RWPE2 (cell line): Measurements from ENCODE around the gene MAPK14.

ENCODE experiments used
- ATAC-seq: fragments of 200-7000 bp; cut with Tn5 transposase; 3 replicates; pipeline ENCODE4 v1.9.1; 2021; ENCODE audit warnings: low read depth
- DNase-seq: peaks from one replicate; pipeline ENCODE4 v3.0.0-alpha.2; 2020; ENCODE audit warnings: low spot score
- H3K27ac ChIP-seq: fragments of 450-650 bp; 2 replicates; pipeline ENCODE4 v1.5.1; 2017; ENCODE audit warnings: mild to moderate bottlenecking; ENCODE audit not compliant: poor library complexity, severe bottlenecking
- H3K27me3 ChIP-seq: fragments of 250-450 bp; sonication (Bioruptor Pico); 2 replicates; pipeline ENCODE4 v1.5.1; 2021; ENCODE audit warnings: mild to moderate bottlenecking, moderate library complexity; ENCODE audit not compliant: insufficient read depth, poor library complexity, severe bottlenecking
- H3K36me3 ChIP-seq: fragments of 250-450 bp; sonication (Bioruptor Pico); 2 replicates; pipeline ENCODE4 v1.5.1; 2020; ENCODE audit warnings: low read depth, mild to moderate bottlenecking, moderate library complexity
- H3K4me1 ChIP-seq: fragments of 250-450 bp; sonication (Bioruptor Pico); 2 replicates; pipeline ENCODE4 v1.5.1; 2021; ENCODE audit warnings: mild to moderate bottlenecking, moderate library complexity; ENCODE audit not compliant: insufficient read depth, poor library complexity, severe bottlenecking
- H3K4me3 ChIP-seq: fragments of 250-450 bp; sonication (Bioruptor Pico); 2 replicates; pipeline ENCODE4 v1.5.1; 2021; ENCODE audit warnings: mild to moderate bottlenecking, moderate library complexity; ENCODE audit not compliant: severe bottlenecking
- H3K9me3 ChIP-seq: fragments of 250-450 bp; sonication (Bioruptor Pico); 2 replicates; pipeline ENCODE4 v1.5.1; 2021; ENCODE audit warnings: mild to moderate bottlenecking, moderate library complexity; ENCODE audit not compliant: severe bottlenecking
- CTCF ChIP-seq: fragments of 450-650 bp; IDR thresholded peaks from one replicate; pipeline ENCODE4 v1.5.1; 2017; ENCODE audit warnings: mild to moderate bottlenecking, moderate library complexity; ENCODE audit not compliant: poor library complexity, severe bottlenecking

The MAPK14 gene

GRCh38 chr6:36133912-36134311 lies 106.3 kb downstream of the MAPK14 start:
- Histone ChIP-seq H3K36me3 (peaks cover 68% of the 10 kb centered on the region), H3K27me3 (no peaks in the 10 kb centered on the region), H3K4me1 (peaks cover 16% of the 10 kb centered on the region), H3K9me3 (no peaks in the 10 kb centered on the region), H3K27ac (no peak overlapping the region), H3K4me3 (no peak overlapping the region)
- no peak for TF ChIP-seq CTCF
- ATAC-seq (no peak), DNase-seq (no peak)

DNA sequence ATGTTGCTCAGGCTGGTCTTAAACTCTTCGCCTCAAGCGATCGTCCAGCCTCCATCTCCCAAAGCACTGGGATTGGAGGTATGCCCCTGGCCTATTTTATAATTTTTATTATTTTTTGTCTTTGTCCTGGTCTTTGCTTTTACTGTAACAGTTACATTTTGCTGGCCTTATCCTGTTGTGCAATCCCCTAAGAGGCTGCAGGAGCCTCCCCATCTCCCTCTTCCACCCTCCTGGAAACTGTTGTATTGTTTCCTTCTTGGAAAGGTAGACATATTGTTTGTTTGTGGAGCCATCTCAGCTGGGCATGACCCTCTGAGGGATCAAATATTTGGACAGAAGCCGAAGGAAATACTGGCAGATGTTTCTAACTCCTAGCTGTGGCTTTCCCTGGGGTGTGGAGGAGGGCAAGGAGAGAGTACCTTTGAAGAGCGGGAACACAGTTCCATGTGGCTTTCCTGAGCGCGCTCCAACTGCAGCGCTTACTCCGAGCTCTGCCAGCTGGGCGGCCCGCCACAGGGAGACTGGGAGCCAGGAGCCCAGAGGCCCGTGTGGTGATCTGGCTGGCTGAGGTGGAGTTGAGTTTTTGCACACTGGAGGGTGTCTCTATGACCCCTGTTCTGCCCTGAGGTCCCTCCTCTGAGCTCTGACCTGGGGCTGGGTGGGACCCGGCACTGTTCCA lies 107.6 kb downstream of the MAPK14 start:
- TF ChIP-seq CTCF, result no peak
- no peaks in the 10 kb centered on the region for H3K9me3 ChIP-seq
- H3K4me3 ChIP-seq, result no peak overlapping the region
- no peaks in the 10 kb centered on the region for H3K27me3 ChIP-seq
- no peak for DNase-seq
- no peak overlapping the region for H3K27ac ChIP-seq
- peaks cover 75% of the 10 kb centered on the region for H3K36me3 ChIP-seq
- ATAC-seq, result no peak
- peaks cover 9% of the 10 kb centered on the region for H3K4me1 ChIP-seq

DNA sequence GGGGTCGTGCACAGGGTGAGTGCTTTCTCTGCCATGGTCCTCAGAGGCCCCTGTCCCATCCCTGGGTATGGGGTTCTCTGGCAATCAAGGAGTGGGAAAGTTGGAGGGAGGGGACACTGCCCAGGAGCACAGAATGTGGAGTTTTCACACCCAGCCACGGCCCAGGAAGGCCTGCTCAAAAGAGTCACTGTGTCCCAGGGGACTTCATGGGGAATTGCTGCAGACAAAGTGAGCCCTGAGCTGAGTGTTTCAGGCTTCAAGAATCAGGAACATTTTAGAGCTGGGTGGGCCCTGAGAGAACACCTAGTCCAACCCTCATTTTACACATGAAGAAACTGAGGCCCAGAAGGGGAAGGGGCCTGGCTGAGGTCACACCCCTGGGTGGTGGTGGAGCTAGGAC lies 108.4 kb downstream of the MAPK14 start:
- peaks cover 81% of the 10 kb centered on the region for H3K36me3 ChIP-seq
- H3K9me3 ChIP-seq, result no peaks in the 10 kb centered on the region
- DNase-seq (no peak), ATAC-seq (no peak)
- no peak overlapping the region for H3K4me3 ChIP-seq
- H3K27me3 ChIP-seq, result no peaks in the 10 kb centered on the region
- no peak for TF ChIP-seq CTCF
- H3K4me1 ChIP-seq, result peaks cover 9% of the 10 kb centered on the region
- no peak overlapping the region for H3K27ac ChIP-seq

GRCh38 chr6:36136551-36136950 lies 108.9 kb downstream of the MAPK14 start:
- Histone ChIP-seq H3K27ac (no peak overlapping the region), H3K27me3 (no peaks in the 10 kb centered on the region), H3K4me3 (no peak overlapping the region), H3K36me3 (peaks cover 79% of the 10 kb centered on the region), H3K9me3 (no peaks in the 10 kb centered on the region), H3K4me1 (peaks cover 8% of the 10 kb centered on the region)
- TF ChIP-seq CTCF, result no peak
- ATAC-seq (no peak), DNase-seq (no peak)

DNA sequence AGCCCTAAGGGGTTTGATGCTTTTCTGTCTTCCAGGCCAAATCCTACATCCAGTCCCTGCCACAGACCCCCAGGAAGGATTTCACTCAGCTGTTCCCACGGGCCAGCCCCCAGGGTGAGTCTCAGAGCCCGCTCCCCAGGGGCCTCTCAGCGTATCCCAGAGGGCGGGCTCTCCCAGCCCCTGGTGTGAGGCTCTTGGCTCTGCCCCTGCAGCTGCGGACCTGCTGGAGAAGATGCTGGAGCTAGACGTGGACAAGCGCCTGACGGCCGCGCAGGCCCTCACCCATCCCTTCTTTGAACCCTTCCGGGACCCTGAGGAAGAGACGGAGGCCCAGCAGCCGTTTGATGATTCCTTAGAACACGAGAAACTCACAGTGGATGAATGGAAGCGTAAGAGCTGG lies 111.1 kb downstream of the MAPK14 start:
- no peak for DNase-seq
- Histone ChIP-seq H3K4me3 (no peak overlapping the region), H3K9me3 (no peaks in the 10 kb centered on the region), H3K4me1 (no peaks in the 10 kb centered on the region), H3K27ac (no peak overlapping the region), H3K27me3 (no peaks in the 10 kb centered on the region), H3K36me3 (peaks cover 59% of the 10 kb centered on the region)
- TF ChIP-seq CTCF, result no peak
- no peak for ATAC-seq
